Posterior cingulate gyrus (tissue), 11 donors: ENCODE results near the gene CYP2A13.
"Not testable (repeated sequence)": the region's sequence is repeated elsewhere in the genome, so short reads cannot be mapped to it uniquely, and the experiment has no call there.

Experiments used
- DNase-seq, 10 donors: peaks; one replicate each; pipeline versions ENCODE4 v3.0.0 to v3.0.0-alpha.2; 2020 to 2021; ENCODE audit warnings: mixed read lengths in 3 of 10
- intact Hi-C: fragments of 100-400 bp; cut with DNase I; formaldehyde crosslinking; loops from one replicate; pipeline ENCODE4 v1.15.1; 2023

The CYP2A13 gene

DNA sequence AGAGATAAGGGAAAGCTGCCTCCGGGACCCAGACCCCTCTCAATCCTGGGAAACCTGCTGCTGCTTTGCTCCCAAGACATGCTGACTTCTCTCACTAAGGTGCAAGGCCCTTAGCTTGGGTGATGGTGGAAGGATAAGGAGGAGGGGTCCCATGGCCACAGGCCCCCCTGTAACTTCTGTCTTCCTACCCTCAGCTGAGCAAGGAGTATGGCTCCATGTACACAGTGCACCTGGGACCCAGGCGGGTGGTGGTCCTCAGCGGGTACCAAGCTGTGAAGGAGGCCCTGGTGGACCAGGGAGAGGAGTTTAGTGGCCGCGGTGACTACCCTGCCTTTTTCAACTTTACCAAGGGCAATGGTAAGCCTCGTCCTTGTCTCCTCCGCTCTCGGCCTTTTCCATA, 28.0 kb downstream of the CYP2A13 start:
- peak in 1 of 10 donors; percentile 43 for DNase-seq

DNA sequence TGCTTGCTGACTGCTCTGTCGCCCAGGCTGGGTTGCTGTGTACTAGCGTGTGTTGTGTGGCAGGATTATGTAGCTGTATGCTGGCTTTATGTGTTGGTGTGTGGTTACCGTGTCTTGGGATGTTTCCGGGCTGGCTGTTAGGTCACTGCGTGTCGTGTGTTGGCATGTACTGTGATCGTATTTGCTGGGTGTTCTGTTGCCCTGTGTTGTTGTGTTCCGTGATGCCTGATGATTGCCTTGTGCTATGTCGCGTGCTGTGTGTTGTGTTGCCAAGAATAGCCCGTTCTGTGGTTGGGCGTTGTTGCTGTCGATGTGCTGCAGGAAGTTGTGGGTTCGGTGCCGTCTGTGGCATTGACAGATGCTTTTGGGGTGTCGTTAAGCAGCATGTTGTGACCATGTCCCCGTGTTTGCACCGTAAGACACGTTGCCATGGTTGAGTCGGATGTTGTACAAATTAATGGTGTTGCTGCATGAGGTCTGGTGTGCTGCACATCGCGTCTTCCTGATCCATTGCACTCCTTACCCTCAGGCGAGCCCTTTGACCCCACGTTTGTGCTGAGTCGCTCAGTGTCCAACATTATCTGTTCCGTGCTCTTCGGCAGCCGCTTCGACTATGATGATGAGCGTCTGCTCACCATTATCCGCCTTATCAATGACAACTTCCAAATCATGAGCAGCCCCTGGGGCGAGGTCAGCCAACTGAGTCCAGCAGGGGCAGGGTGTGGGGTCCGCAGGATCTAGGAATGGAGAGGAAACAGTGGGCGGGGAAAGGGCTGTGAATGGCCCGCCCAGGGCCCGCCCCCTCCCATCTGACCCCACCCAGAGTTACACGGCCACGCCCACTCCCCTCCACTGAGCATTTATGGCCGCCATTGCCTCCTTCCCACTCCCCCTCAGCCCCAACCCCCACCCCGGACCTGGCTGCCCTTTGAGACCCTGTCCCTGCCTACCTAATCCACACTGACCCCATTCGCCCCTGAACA, 33.0 kb downstream of the CYP2A13 start:
- intact Hi-C loops, DNase-seq: not testable (repeated sequence)

More for the DNA sequence above, 28.0 kb downstream of the CYP2A13 start:
- intact Hi-C loops, result no loop called here

GRCh38 chr19:41122846-41123245, 34.6 kb downstream of the CYP2A13 start:
- DNase-seq, intact Hi-C loops: not testable (repeated sequence)

- intact Hi-C loops, result no loop called here
- no peak for DNase-seq
Measured at GRCh38 chr19:41123716-41124294, 35.6 kb downstream of the CYP2A13 start.

GRCh38 chr19:41126765-41127203, 38.5 kb downstream of the CYP2A13 start:
- intact Hi-C loops, result not testable (repeated sequence)
- peak in 1 of 10 donors; percentile 25 for DNase-seq

DNA sequence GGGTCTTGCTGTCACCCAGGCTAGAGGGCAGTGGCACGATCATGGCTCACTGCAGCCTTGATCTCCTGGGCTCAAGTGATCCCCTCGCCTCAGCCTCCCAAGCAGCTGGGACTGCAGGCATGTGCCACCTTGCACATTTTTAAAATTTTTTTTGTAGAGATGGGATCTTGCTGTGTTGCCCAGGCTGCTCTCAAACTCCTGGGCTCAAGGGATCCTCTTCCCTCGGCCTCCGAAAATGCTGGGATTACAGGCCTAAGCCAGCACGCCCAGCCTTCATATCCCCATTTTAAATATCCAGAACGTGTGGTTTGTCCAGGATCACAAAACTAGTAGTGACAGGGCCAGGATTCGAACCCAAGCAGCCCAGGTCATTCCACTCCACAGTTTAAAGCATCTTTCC, 39.1 kb downstream of the CYP2A13 start:
- DNase-seq, intact Hi-C loops: not testable (repeated sequence)

- intact Hi-C loops, result not testable (repeated sequence)
- DNase-seq, result peak in 8 of 10 donors; percentile 32 to 89 (median 57)
Measured at GRCh38 chr19:41127801-41128300, 39.6 kb downstream of the CYP2A13 start.

- DNase-seq, result no peak
- intact Hi-C loops, result no loop called here
Measured at GRCh38 chr19:41128692-41129091, 40.4 kb downstream of the CYP2A13 start.

- DNase-seq, result peak in 1 of 10 donors; percentile 14
- intact Hi-C loops, result no loop called here
Measured at GRCh38 chr19:41131186-41131585, 42.9 kb downstream of the CYP2A13 start.

DNA sequence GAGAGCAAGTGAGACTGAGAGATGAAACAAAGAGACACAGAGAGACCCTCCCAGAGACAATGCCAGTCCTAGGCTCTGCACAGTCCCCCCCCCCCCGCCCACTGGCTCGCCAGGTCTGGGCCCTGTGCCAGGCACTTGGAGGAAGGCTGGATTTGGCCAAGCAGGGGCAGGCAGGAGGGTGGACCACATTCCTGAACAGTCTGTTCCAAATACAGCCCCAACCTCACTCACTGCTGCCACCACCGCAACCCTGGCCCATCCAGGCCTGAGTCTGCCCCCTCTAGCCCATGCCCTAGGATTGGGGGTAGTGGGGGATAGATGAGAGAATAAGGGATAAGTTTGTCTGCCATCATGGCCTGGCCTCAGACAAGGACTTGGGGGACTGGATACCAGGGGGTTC, 45.0 kb downstream of the CYP2A13 start:
- intact Hi-C loops, result no loop called here
- DNase-seq, result peak in 1 of 10 donors; percentile 10

GRCh38 chr19:41134616-41135015, 46.4 kb downstream of the CYP2A13 start:
- peak in 1 of 10 donors; percentile 85 for DNase-seq
- intact Hi-C loops, result no loop called here

- intact Hi-C loops, result not testable (repeated sequence)
- peak in 9 of 10 donors; percentile 19 to 92 (median 39) for DNase-seq
Measured at GRCh38 chr19:41135390-41136384, 47.4 kb downstream of the CYP2A13 start.

GRCh38 chr19:41136636-41137455, 48.6 kb downstream of the CYP2A13 start:
- intact Hi-C loops, result no loop called here
- no peak for DNase-seq

DNA sequence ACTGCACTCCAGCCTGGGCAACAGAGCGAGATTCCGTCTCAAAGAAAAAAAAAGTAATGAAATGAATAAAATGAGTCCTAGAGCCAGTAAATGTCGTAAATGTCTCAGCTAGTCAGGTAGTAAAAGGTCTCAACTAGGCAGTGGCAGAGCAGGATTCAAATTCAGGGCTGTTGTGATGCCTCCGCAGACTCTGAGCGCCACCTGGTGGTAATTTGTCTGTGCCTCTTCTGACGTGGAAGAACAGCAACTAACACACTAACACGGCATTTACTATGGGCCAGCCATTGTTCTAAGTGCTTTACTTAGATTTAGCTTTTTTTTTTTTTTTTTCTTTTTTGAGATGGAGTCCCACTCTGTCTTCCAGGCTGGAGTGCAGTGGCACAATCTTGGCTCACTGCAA, 56.2 kb downstream of the CYP2A13 start:
- intact Hi-C loops, result loop anchor here (2.0 to 10.0 kb wide), 2 partner anchors 170 to 482 kb away; no protein-coding TSS in a partner anchor
- DNase-seq, result peak in 8 of 10 donors; percentile 26 to 94 (median 70)
